Measurements from ENCODE around the gene PAPPA. TPM values are rescaled to one million over a fixed set of nuclear protein-coding genes. Genes with fewer than 3 reads are reported as not detected.

PAPPA gene
- polyA plus RNA-seq, 1 donor from 2014 or later = 0.41 TPM

DNA sequence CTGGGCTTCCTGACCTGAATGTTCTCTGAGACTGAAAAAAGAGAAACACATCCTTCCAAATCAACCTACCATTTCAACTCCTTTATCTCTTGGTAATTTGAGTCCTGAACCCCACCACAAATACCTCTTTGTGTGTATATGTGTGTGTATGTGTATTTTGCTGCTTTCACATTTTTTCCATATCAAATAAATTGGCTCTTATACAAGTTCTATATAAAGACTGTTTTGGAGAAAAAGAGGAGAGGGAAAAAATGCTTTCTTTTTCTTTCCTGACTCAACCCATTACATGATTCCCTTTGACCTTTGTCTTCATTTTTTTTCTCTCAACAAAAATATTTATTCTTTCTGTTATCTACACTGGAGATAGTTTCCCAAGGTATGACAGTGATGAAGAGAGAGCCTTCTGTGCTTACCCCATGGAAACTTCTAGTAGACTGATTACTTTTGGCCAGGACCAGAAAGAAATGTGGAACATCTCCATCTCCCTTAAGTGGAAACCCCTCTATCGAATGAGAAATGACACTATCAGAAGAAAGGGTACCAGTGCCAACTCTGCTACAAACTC is 85.3 kb downstream of the PAPPA start:
- H2AFZ ChIP-seq (ENCODE audit: low read depth, low read length) = no peak overlapping the region
- H3F3A ChIP-seq (ENCODE audit: insufficient read depth, low read length, poor library complexity, severe bottlenecking) = no peaks in the 10 kb centered on the region
- no peak overlapping the region for H3K9ac ChIP-seq (ENCODE audit: low read length)
- no peaks in the 10 kb centered on the region for H3K27me3 ChIP-seq (ENCODE audit: insufficient read depth, low read depth, low read length)
- no peak overlapping the region for H3K4me2 ChIP-seq (ENCODE audit: low read length)
- H3K36me3 ChIP-seq (ENCODE audit: insufficient read depth, low read length) = no peaks in the 10 kb centered on the region
- no peaks in the 10 kb centered on the region for H3K9me3 ChIP-seq (ENCODE audit: low read length)
- no peaks in the 10 kb centered on the region for H3K9me2 ChIP-seq (ENCODE audit: insufficient read depth, low read length)
- H3K27ac ChIP-seq (ENCODE audit: low read length) = no peak overlapping the region
- no peak overlapping the region for H3K4me3 ChIP-seq (ENCODE audit: low read length)
- TF ChIP-seq POLR2AphosphoS5 (IDR thresholded peaks at IDR 0.05) (no peak), RAD21 (conservative IDR thresholded peaks at IDR 0.05) (no peak), EP300 (conservative IDR thresholded peaks at IDR 0.05; ENCODE audit: poor library complexity, severe bottlenecking) (no peak), EZH2 (IDR thresholded peaks at IDR 0.05; ENCODE audit: borderline replicate concordance, insufficient read depth, low read length, poor library complexity, severe bottlenecking) (no peak), TAF1 (IDR thresholded peaks at IDR 0.05; ENCODE audit: low read depth) (no peak), MXI1 (conservative IDR thresholded peaks at IDR 0.05; ENCODE audit: poor library complexity, severe bottlenecking) (no peak), SMC3 (conservative IDR thresholded peaks at IDR 0.05; ENCODE audit: poor library complexity) (no peak)
- TF ChIP-seq, protein P1, sequence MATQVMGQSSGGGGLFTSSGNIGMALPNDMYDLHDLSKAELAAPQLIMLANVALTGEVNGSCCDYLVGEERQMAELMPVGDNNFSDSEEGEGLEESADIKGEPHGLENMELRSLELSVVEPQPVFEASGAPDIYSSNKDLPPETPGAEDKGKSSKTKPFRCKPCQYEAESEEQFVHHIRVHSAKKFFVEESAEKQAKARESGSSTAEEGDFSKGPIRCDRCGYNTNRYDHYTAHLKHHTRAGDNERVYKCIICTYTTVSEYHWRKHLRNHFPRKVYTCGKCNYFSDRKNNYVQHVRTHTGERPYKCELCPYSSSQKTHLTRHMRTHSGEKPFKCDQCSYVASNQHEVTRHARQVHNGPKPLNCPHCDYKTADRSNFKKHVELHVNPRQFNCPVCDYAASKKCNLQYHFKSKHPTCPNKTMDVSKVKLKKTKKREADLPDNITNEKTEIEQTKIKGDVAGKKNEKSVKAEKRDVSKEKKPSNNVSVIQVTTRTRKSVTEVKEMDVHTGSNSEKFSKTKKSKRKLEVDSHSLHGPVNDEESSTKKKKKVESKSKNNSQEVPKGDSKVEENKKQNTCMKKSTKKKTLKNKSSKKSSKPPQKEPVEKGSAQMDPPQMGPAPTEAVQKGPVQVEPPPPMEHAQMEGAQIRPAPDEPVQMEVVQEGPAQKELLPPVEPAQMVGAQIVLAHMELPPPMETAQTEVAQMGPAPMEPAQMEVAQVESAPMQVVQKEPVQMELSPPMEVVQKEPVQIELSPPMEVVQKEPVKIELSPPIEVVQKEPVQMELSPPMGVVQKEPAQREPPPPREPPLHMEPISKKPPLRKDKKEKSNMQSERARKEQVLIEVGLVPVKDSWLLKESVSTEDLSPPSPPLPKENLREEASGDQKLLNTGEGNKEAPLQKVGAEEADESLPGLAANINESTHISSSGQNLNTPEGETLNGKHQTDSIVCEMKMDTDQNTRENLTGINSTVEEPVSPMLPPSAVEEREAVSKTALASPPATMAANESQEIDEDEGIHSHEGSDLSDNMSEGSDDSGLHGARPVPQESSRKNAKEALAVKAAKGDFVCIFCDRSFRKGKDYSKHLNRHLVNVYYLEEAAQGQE (IDR thresholded peaks at IDR 0.05; ENCODE audit: borderline replicate concordance) = no peak
- TF ChIP-seq, protein P2, sequence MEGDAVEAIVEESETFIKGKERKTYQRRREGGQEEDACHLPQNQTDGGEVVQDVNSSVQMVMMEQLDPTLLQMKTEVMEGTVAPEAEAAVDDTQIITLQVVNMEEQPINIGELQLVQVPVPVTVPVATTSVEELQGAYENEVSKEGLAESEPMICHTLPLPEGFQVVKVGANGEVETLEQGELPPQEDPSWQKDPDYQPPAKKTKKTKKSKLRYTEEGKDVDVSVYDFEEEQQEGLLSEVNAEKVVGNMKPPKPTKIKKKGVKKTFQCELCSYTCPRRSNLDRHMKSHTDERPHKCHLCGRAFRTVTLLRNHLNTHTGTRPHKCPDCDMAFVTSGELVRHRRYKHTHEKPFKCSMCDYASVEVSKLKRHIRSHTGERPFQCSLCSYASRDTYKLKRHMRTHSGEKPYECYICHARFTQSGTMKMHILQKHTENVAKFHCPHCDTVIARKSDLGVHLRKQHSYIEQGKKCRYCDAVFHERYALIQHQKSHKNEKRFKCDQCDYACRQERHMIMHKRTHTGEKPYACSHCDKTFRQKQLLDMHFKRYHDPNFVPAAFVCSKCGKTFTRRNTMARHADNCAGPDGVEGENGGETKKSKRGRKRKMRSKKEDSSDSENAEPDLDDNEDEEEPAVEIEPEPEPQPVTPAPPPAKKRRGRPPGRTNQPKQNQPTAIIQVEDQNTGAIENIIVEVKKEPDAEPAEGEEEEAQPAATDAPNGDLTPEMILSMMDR (IDR thresholded peaks at IDR 0.05; ENCODE audit: poor library complexity, severe bottlenecking) = no peak
- no peaks in the 10 kb centered on the region for H4K20me1 ChIP-seq (ENCODE audit: insufficient read depth)
- no peaks in the 10 kb centered on the region for H3K79me2 ChIP-seq (replicated peaks; ENCODE audit: insufficient read depth, low read length)

DNA sequence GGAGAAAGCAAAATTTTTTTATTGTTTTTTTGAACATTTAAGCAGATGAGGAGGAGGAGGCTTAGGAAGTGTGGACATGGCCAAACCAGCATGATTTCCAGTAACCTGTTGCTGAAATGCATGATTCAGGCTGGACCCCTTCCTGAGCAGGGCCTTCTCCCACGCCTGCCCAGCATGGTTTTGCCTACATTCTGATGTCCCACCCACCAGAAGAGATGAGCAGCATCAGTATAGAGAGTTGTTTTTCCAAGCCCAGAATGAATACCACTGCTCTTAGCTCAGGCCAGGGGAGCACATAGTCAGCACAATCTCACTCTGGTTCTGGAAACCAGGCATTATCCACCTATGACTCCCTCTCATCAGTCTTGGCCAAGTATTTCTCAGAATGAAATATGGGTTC is 90.1 kb downstream of the PAPPA start:
- Histone ChIP-seq H3K79me2 (replicated peaks; ENCODE audit: insufficient read depth, low read length) (no peaks in the 10 kb centered on the region), H3K9me3 (ENCODE audit: low read length) (no peaks in the 10 kb centered on the region), H3K27me3 (ENCODE audit: insufficient read depth, low read depth, low read length) (no peaks in the 10 kb centered on the region), H3K4me3 (ENCODE audit: low read length) (no peak overlapping the region), H4K20me1 (ENCODE audit: insufficient read depth) (no peaks in the 10 kb centered on the region), H3K9me2 (ENCODE audit: insufficient read depth, low read length) (no peaks in the 10 kb centered on the region), H3K4me2 (ENCODE audit: low read length) (no peak overlapping the region), H3F3A (ENCODE audit: insufficient read depth, low read length, poor library complexity, severe bottlenecking) (no peaks in the 10 kb centered on the region), H3K36me3 (ENCODE audit: insufficient read depth, low read length) (no peaks in the 10 kb centered on the region), H2AFZ (ENCODE audit: low read depth, low read length) (no peak overlapping the region), H3K9ac (ENCODE audit: low read length) (no peak overlapping the region), H3K27ac (ENCODE audit: low read length) (no peak overlapping the region)
- no peak for TF ChIP-seq POLR2AphosphoS5 (IDR thresholded peaks at IDR 0.05)
- no peak for TF ChIP-seq EZH2 (IDR thresholded peaks at IDR 0.05; ENCODE audit: borderline replicate concordance, insufficient read depth, low read length, poor library complexity, severe bottlenecking)
- no peak for TF ChIP-seq TAF1 (IDR thresholded peaks at IDR 0.05; ENCODE audit: low read depth)
- TF ChIP-seq, protein P1 (IDR thresholded peaks at IDR 0.05; ENCODE audit: borderline replicate concordance) = no peak
- TF ChIP-seq, protein P2 (IDR thresholded peaks at IDR 0.05; ENCODE audit: poor library complexity, severe bottlenecking) = no peak
- no peak for TF ChIP-seq MXI1 (conservative IDR thresholded peaks at IDR 0.05; ENCODE audit: poor library complexity, severe bottlenecking)
- no peak for TF ChIP-seq SMC3 (conservative IDR thresholded peaks at IDR 0.05; ENCODE audit: poor library complexity)
- no peak for TF ChIP-seq EP300 (conservative IDR thresholded peaks at IDR 0.05; ENCODE audit: poor library complexity, severe bottlenecking)
- TF ChIP-seq RAD21 (conservative IDR thresholded peaks at IDR 0.05) = no peak
